Kidney epithelial cell (primary cell): ENCODE data around the gene ISG20L2. TPM values are rescaled to one million over a fixed set of nuclear protein-coding genes. Genes with fewer than 3 reads are reported as not detected.

Experiments
- DNase-seq: peaks from one replicate; pipeline ENCODE4 v3.0.0-alpha.2; 2010; ENCODE audit warnings: low read depth
- H3K27me3 ChIP-seq: 2 replicates; pipeline ENCODE4 v1.6.0; 2011; ENCODE audit warnings: low read length; ENCODE audit not compliant: control insufficient read depth, insufficient read depth
- H3K36me3 ChIP-seq: 2 replicates; pipeline ENCODE4 v1.5.1; 2011; ENCODE audit warnings: low read length; ENCODE audit not compliant: control insufficient read depth, insufficient read depth
- H3K4me3 ChIP-seq: 2 replicates; pipeline ENCODE4 v1.5.1; 2011; ENCODE audit warnings: low read depth, mild to moderate bottlenecking, control low read depth, low read length
- total RNA-seq: library from RNA; depleted of rRNA; stranded (reverse); fragments of >200 nt; gene quantifications from 2 replicates; pipeline ENCODE4 v1.2.3, GENCODE V29; 2015
- TF ChIP-seq, protein P1 (sequence below): IDR thresholded peaks from 2 replicates; pipeline ENCODE4 v1.5.1; 2011; ENCODE audit warnings: mild to moderate bottlenecking, moderate library complexity, low read length, control low read depth, inconsistent platforms; ENCODE audit not compliant: insufficient read depth, poor library complexity, severe bottlenecking

Gene ISG20L2
- total RNA-seq, 1 donor from 2014 or later = 17.7 TPM

DNA sequence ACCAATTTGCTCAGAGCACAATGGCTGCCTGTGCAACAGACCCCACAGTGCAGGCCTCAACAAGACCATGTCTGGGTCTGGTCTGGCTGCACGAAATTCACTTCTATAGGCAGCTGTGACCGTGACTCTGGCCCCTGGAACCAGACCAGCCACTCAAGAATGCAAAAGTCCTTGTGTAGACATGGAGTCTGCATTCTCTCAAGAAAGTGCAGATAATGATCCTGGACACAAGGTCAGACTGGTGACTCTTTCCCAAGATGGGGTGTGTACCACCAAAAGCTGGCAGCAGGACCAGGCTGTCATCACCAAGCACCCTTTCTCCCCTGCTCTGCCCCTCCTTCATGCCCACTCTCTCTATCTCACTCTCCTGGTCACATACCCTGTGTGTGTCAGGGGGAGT, 7.4 kb downstream of the ISG20L2 start:
- DNase-seq = no peak
- Histone ChIP-seq H3K36me3 (no peaks in the 10 kb centered on the region), H3K27me3 (no peaks in the 10 kb centered on the region), H3K4me3 (no peak overlapping the region)
- TF ChIP-seq, protein P1, sequence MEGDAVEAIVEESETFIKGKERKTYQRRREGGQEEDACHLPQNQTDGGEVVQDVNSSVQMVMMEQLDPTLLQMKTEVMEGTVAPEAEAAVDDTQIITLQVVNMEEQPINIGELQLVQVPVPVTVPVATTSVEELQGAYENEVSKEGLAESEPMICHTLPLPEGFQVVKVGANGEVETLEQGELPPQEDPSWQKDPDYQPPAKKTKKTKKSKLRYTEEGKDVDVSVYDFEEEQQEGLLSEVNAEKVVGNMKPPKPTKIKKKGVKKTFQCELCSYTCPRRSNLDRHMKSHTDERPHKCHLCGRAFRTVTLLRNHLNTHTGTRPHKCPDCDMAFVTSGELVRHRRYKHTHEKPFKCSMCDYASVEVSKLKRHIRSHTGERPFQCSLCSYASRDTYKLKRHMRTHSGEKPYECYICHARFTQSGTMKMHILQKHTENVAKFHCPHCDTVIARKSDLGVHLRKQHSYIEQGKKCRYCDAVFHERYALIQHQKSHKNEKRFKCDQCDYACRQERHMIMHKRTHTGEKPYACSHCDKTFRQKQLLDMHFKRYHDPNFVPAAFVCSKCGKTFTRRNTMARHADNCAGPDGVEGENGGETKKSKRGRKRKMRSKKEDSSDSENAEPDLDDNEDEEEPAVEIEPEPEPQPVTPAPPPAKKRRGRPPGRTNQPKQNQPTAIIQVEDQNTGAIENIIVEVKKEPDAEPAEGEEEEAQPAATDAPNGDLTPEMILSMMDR = no peak

DNA sequence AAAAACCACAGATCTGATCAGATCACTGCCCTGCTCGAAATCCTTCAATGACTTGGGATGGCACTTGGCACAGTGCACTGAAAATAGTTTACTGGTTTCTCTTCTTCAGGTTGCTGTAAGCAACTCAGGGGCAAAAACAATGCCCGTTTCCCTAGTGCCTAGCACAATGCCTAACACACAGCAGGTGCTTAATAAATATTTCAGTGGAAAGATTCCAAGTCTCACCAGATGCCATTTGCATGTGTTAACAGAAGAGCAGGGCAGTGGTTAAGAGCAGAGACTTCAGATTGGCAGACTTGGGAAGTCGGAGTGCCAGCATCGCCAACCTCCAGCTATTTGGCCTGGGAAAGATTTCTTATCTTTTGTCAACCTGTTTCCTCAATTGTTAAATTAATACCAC, 11.2 kb downstream of the ISG20L2 start:
- Histone ChIP-seq H3K4me3 (no peak overlapping the region), H3K36me3 (no peaks in the 10 kb centered on the region), H3K27me3 (no peaks in the 10 kb centered on the region)
- TF ChIP-seq, protein P1 = no peak
- DNase-seq = no peak

DNA sequence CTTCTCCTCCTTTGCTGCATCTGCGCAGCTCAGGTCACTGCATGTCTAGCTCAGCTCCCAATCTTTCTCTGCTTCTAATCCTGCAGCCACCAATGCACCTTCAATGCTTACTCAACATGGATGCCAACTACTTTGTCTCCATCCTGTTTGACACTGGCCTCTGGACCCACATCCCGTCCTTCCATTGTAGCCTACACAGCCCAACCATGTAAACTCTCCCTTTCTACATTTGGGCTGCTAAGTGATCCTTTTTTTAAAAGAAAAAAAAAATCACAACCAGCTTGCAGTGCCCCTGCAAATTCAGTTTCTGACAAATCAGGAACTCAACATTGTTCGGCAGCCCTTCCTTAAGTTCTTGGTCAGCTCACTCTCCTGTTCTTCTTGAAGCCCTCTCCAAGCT, 13.7 kb downstream of the ISG20L2 start:
- no peak overlapping the region for H3K4me3 ChIP-seq
- H3K27me3 ChIP-seq = no peaks in the 10 kb centered on the region
- TF ChIP-seq, protein P1 = no peak
- no peak for DNase-seq
- H3K36me3 ChIP-seq = no peaks in the 10 kb centered on the region

DNA sequence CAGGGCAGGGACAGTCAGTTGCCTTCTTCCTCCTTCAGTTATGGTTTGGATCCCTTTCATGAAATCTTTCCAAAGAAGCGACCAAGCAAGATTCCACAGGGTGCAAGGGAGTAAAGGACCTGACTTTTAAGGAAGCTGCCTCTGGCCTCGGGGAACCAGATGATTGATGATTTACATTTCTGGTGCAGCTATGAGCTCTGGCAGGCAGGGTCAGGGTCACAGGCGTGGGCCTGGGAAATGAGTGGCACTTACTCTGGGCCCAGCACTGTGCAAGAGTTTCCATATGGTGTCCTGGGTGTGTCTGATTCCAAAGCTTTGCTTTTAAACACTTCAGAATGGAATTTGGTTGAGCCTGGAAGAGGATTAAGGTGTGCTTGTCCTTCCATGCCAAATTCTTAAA, 15.9 kb downstream of the ISG20L2 start:
- DNase-seq = no peak
- Histone ChIP-seq H3K36me3 (no peaks in the 10 kb centered on the region), H3K27me3 (no peaks in the 10 kb centered on the region), H3K4me3 (no peak overlapping the region)
- TF ChIP-seq, protein P1 = no peak

DNA sequence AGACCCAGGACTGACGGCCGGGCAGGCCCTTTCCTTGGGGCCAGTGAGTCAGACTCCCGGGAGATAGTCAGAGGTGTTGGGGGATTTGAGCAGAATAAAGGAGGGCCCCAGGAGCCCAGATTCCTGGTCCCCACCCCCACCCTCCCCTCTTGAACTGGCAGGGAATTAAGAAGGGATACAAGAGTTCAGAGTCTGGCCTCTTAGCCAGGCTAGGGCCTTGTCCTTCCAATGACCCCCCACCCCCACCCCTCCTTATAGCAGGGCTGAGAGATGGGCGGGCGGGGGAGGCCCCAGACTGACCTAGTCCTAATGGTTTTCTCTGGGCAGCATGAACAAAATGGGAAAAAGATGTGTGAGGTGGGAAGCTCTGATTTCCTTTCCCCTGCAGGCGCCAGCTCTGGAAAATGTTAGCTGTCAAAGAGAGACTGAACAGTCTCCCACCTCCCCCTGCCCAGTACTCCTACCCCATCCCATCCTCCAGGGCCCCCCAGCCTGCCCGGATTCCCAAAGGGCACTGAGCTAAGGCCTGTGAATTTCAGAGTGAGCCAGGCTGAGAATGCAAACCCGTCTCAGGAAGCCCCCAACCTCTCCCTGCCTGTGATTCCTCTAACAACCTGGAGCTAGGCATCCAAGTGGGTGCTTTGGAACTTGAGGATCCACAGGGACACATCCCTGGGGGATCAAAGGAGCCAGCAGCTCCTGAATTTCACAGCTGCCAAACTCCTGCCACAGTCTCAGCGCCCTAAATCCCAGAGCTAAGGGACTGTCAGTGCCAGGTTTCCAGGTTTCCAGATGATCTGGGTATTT, 17.4 kb downstream of the ISG20L2 start:
- Histone ChIP-seq H3K4me3 (no peak overlapping the region), H3K36me3 (no peaks in the 10 kb centered on the region), H3K27me3 (no peaks in the 10 kb centered on the region)
- DNase-seq = no peak
- TF ChIP-seq, protein P1 = no peak
